ENCODE results near the gene ZNF236. TPM values are rescaled to one million over a fixed set of nuclear protein-coding genes. Genes with fewer than 3 reads are reported as not detected.

ZNF236 gene
- total and polyA plus RNA-seq, 2 donors (not counting 1 experiment from before 2014, with no cell fraction given): 8.9 to 39.5 TPM

DNA sequence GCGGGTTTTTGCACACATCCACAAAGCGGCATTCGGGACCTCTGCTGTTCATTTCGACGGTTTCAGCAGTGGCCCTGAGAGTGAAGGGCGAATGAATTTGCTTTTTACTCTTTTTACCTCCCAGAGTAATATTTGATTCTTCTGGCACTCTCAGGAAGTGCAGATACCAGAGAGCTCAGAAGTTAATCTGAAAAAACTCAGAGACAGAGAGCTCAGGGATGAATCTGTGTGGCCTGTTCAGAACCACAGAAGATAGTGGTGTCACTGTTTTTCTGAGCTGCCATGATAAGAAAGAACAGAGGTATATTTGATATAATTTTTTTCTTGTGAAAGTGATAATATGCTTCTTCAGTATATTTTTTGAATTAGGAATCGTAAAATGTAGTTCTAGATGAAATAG lies 181.0 kb downstream of the ZNF236 start:
- no peak overlapping the region for H3K4me3 Mint-ChIP-seq
- Histone ChIP-seq H2AFZ (ENCODE audit: insufficient read depth, low read depth, low read length, poor library complexity, severe bottlenecking) (no peak overlapping the region), H3K9ac (ENCODE audit: low read length) (no peak overlapping the region), H3K79me2 (ENCODE audit: control insufficient read depth, insufficient read depth, low read length) (no peaks in the 10 kb centered on the region), H3K4me3 (ENCODE audit: control extremely low read depth in 1 of 5, extremely low read depth in 1 of 5, insufficient read depth in 1 of 5, low read depth in 2 of 5, low read length in 4 of 5) (no peak overlapping the region), H3K9me3 (ENCODE audit: control extremely low read depth in 1 of 3, control insufficient read depth in 2 of 3, insufficient read depth in 1 of 3, low read length in 2 of 3) (no peaks in the 10 kb centered on the region), H4K20me1 (ENCODE audit: control insufficient read depth, insufficient read depth, low read length, poor library complexity, severe bottlenecking) (no peaks in the 10 kb centered on the region), H3K36me3 (replicated peaks in 1 of 2; ENCODE audit: control extremely low read depth in 1 of 2, control insufficient read depth in 1 of 2, extremely low read depth in 1 of 2, insufficient read depth in 2 of 2, low read length in 1 of 2) (no peaks in the 10 kb centered on the region), H3K4me2 (replicated peaks; ENCODE audit: low read depth, low read length, poor library complexity, severe bottlenecking) (no peak overlapping the region), H3K27me3 (replicated peaks in 1 of 4; ENCODE audit: control extremely low read depth in 1 of 4, control insufficient read depth in 3 of 4, insufficient read depth in 4 of 4, low read length in 3 of 4) (no peaks in the 10 kb centered on the region), H3K27ac (ENCODE audit: low read length in 2 of 2) (no peak overlapping the region), H3K4me1 (ENCODE audit: control insufficient read depth in 2 of 2, insufficient read depth in 2 of 2, low read length in 2 of 2) (peaks cover 12 to 19% of the 10 kb centered on the region in 2 donors)
- H3K4me1 Mint-ChIP-seq: peaks cover 23% of the 10 kb centered on the region
- no peaks in the 10 kb centered on the region for H3K9me3 Mint-ChIP-seq (ENCODE audit: insufficient read depth)
- no peak for DNase-seq
- intact Hi-C loops (cut with micrococcal nuclease): no loop called here
- POLR2A ChIA-PET: interaction anchor here (0.6 kb wide), 1 partner anchor 156 kb away, joined by 4 read pairs; no protein-coding TSS in a partner anchor
- 100% methylated on average over 3 of the region's 7 CpGs for WGBS (ENCODE audit: insufficient coverage)
- no peak for TF ChIP-seq EZH2 (IDR thresholded peaks at IDR 0.05; ENCODE audit: borderline replicate concordance, insufficient read depth, low read depth, low read length, poor library complexity, severe bottlenecking)
- TF ChIP-seq, protein P1, sequence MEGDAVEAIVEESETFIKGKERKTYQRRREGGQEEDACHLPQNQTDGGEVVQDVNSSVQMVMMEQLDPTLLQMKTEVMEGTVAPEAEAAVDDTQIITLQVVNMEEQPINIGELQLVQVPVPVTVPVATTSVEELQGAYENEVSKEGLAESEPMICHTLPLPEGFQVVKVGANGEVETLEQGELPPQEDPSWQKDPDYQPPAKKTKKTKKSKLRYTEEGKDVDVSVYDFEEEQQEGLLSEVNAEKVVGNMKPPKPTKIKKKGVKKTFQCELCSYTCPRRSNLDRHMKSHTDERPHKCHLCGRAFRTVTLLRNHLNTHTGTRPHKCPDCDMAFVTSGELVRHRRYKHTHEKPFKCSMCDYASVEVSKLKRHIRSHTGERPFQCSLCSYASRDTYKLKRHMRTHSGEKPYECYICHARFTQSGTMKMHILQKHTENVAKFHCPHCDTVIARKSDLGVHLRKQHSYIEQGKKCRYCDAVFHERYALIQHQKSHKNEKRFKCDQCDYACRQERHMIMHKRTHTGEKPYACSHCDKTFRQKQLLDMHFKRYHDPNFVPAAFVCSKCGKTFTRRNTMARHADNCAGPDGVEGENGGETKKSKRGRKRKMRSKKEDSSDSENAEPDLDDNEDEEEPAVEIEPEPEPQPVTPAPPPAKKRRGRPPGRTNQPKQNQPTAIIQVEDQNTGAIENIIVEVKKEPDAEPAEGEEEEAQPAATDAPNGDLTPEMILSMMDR (IDR thresholded peaks at IDR 0.05): no peak
- H3K27ac Mint-ChIP-seq: no peak overlapping the region
- no peaks in the 10 kb centered on the region for H3K27me3 Mint-ChIP-seq
- CTCF ChIA-PET: interaction anchor here (1.0 to 7.6 kb wide), 10 partner anchors 9 to 212 kb away, joined by 3 to 167 read pairs (median 7); no protein-coding TSS in a partner anchor
- no peak for ATAC-seq (ENCODE audit: low read depth)

DNA sequence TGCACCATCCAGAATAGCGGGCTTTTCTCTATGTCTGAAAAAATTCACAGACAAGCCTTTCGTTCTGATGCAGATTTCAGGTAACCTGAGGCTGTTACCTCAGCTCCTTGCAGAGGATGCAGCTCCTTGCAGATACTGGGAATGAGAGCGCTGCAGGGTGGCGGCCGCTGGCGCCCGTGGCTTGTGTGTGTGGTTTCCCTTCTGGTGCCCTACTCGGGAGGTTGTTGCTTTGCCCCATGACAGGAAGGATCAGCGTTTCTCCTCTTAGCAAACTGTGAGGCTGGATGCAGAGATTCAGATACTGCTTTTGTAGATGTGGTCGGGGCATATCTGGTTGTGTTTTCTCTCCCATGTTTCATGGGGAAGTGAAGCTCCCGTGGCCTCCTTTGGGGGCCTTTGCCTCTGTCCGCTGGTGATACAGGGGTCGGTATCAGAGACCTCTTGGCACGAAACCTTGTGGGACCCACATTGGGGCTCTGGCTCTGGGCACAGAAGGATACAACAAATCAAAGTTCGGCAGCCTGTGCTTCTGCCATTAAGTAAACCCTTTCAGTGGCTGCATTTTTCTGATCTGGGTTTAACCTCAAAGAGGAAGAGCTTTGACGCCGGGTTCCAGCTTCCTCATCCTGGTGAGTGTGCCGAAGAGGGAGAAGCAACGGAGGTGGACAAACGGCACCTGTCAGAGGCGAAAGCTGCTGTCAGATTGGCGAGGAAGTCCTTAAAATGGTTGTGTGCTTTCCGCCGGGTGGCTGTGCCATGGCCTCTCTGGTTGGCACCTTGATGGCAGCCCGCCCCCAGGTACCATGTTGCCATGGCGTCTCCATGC lies 182.4 kb downstream of the ZNF236 start:
- H3K9me3 ChIP-seq (ENCODE audit: control extremely low read depth in 1 of 3, control insufficient read depth in 2 of 3, insufficient read depth in 1 of 3, low read length in 2 of 3): no peaks in the 10 kb centered on the region
- H3K4me3 ChIP-seq (ENCODE audit: control extremely low read depth in 1 of 5, extremely low read depth in 1 of 5, insufficient read depth in 1 of 5, low read depth in 2 of 5, low read length in 4 of 5): peak overlapping the region; percentile 18 to 49 (median 38)
- Mint-ChIP-seq H3K4me1 (peaks cover 23% of the 10 kb centered on the region), H3K27me3 (no peaks in the 10 kb centered on the region), H3K27ac (peak overlapping the region; percentile 50), H3K4me3 (peak overlapping the region; percentile 83), H3K9me3 (ENCODE audit: insufficient read depth) (no peaks in the 10 kb centered on the region)
- no peak for TF ChIP-seq EZH2 (IDR thresholded peaks at IDR 0.05; ENCODE audit: borderline replicate concordance, insufficient read depth, low read depth, low read length, poor library complexity, severe bottlenecking)
- H3K27ac ChIP-seq (ENCODE audit: low read length in 2 of 2): peak overlapping the region in 1 of 2 donors; percentile 29
- H3K79me2 ChIP-seq (ENCODE audit: control insufficient read depth, insufficient read depth, low read length): no peaks in the 10 kb centered on the region
- no peaks in the 10 kb centered on the region for H3K27me3 ChIP-seq (replicated peaks in 1 of 4; ENCODE audit: control extremely low read depth in 1 of 4, control insufficient read depth in 3 of 4, insufficient read depth in 4 of 4, low read length in 3 of 4)
- intact Hi-C loops (cut with micrococcal nuclease): no loop called here
- DNase-seq: peak; percentile 34
- 16% methylated on average over 26 of the region's 26 CpGs for WGBS (ENCODE audit: insufficient coverage)
- H3K4me2 ChIP-seq (replicated peaks; ENCODE audit: low read depth, low read length, poor library complexity, severe bottlenecking): peak overlapping the region; percentile 71
- peak overlapping the region; percentile 63 for H2AFZ ChIP-seq (ENCODE audit: insufficient read depth, low read depth, low read length, poor library complexity, severe bottlenecking)
- peaks cover 12 to 19% of the 10 kb centered on the region in 2 donors for H3K4me1 ChIP-seq (ENCODE audit: control insufficient read depth in 2 of 2, insufficient read depth in 2 of 2, low read length in 2 of 2)
- peaks cover under 1% of the 10 kb centered on the region for H4K20me1 ChIP-seq (ENCODE audit: control insufficient read depth, insufficient read depth, low read length, poor library complexity, severe bottlenecking)
- H3K36me3 ChIP-seq (replicated peaks in 1 of 2; ENCODE audit: control extremely low read depth in 1 of 2, control insufficient read depth in 1 of 2, extremely low read depth in 1 of 2, insufficient read depth in 2 of 2, low read length in 1 of 2): peaks cover 0 to 9% of the 10 kb centered on the region in 2 experiments
- ATAC-seq (ENCODE audit: low read depth): peak; percentile 37
- peak overlapping the region; percentile 56 for H3K9ac ChIP-seq (ENCODE audit: low read length)
- ChIA-PET POLR2A (interaction anchor here (0.7 to 1.6 kb wide), 2 partner anchors 64 to 82 kb away, joined by 3 to 4 read pairs; no protein-coding TSS in a partner anchor), CTCF (interaction anchor here (1.0 to 7.6 kb wide), 11 partner anchors 8 to 207 kb away, joined by 3 to 167 read pairs (median 5); no protein-coding TSS in a partner anchor)
